ENCODE measurements around the gene PHACTR4. TPM values are rescaled to one million over a fixed set of nuclear protein-coding genes. Genes with fewer than 3 reads are reported as not detected.
A peak's percentile ranks its signal among the peaks of the same experiment; 100 is the strongest.

Gene PHACTR4
- total and polyA plus RNA-seq, 2 of the 13 experiments (the other 11 are each of a cell fraction or from before 2014, with no cell fraction given): 13.9 to 17.1 TPM

- TF ChIP-seq HOMEZ (CRISPR knock-in tag; IDR thresholded peaks at IDR 0.05; ENCODE audit: low read depth): peak; percentile 48; the same call in 1 of the 2 replicates
- TF ChIP-seq ZNF572 (CRISPR knock-in tag; IDR thresholded peaks at IDR 0.05): 0 out of 2 replicates have a peak, but pooled peaks have one; percentile 8
- TF ChIP-seq EZH2 (conservative IDR thresholded peaks at IDR 0.05; ENCODE audit: low read depth, low read length): no peak
- peak; percentile 26; the same call in 1 of the 2 replicates for TF ChIP-seq NCOA5 (CRISPR knock-in tag; IDR thresholded peaks at IDR 0.05)
- TF ChIP-seq ZSCAN9 (CRISPR knock-in tag; IDR thresholded peaks at IDR 0.05; ENCODE audit: borderline replicate concordance): peak; percentile 79; the same call in 1 of the 2 replicates
- TF ChIP-seq HMG20A (CRISPR knock-in tag; IDR thresholded peaks at IDR 0.05; ENCODE audit: borderline replicate concordance): 0 out of 2 replicates have a peak, but pooled peaks have one; percentile 29
- TF ChIP-seq NFYB (CRISPR knock-in tag; IDR thresholded peaks at IDR 0.05): no peak
- TF ChIP-seq, protein P1, sequence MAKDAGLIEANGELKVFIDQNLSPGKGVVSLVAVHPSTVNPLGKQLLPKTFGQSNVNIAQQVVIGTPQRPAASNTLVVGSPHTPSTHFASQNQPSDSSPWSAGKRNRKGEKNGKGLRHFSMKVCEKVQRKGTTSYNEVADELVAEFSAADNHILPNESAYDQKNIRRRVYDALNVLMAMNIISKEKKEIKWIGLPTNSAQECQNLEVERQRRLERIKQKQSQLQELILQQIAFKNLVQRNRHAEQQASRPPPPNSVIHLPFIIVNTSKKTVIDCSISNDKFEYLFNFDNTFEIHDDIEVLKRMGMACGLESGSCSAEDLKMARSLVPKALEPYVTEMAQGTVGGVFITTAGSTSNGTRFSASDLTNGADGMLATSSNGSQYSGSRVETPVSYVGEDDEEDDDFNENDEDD (CRISPR knock-in tag; IDR thresholded peaks at IDR 0.05; ENCODE audit: borderline replicate concordance): peak; percentile 83; the same call in 1 of the 2 replicates
- TF ChIP-seq, protein P2, sequence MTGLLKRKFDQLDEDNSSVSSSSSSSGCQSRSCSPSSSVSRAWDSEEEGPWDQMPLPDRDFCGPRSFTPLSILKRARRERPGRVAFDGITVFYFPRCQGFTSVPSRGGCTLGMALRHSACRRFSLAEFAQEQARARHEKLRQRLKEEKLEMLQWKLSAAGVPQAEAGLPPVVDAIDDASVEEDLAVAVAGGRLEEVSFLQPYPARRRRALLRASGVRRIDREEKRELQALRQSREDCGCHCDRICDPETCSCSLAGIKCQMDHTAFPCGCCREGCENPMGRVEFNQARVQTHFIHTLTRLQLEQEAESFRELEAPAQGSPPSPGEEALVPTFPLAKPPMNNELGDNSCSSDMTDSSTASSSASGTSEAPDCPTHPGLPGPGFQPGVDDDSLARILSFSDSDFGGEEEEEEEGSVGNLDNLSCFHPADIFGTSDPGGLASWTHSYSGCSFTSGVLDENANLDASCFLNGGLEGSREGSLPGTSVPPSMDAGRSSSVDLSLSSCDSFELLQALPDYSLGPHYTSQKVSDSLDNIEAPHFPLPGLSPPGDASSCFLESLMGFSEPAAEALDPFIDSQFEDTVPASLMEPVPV (CRISPR knock-in tag; IDR thresholded peaks at IDR 0.05): peak; percentile 31; the same call in 1 of the 2 replicates
- peak; percentile 24; the same call in 1 of the 2 replicates for TF ChIP-seq DMAP1 (CRISPR knock-in tag; IDR thresholded peaks at IDR 0.05)
- TF ChIP-seq MYPOP (CRISPR knock-in tag; IDR thresholded peaks at IDR 0.05): peak; percentile 29
- peak; percentile 27; the same call in 1 of the 2 replicates for TF ChIP-seq ZNF264 (CRISPR knock-in tag; IDR thresholded peaks at IDR 0.05)
- no peak for TF ChIP-seq ZNF552 (CRISPR knock-in tag; IDR thresholded peaks at IDR 0.05; ENCODE audit: borderline replicate concordance)
- TF ChIP-seq, protein P3, sequence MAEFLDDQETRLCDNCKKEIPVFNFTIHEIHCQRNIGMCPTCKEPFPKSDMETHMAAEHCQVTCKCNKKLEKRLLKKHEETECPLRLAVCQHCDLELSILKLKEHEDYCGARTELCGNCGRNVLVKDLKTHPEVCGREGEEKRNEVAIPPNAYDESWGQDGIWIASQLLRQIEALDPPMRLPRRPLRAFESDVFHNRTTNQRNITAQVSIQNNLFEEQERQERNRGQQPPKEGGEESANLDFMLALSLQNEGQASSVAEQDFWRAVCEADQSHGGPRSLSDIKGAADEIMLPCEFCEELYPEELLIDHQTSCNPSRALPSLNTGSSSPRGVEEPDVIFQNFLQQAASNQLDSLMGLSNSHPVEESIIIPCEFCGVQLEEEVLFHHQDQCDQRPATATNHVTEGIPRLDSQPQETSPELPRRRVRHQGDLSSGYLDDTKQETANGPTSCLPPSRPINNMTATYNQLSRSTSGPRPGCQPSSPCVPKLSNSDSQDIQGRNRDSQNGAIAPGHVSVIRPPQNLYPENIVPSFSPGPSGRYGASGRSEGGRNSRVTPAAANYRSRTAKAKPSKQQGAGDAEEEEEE (CRISPR knock-in tag; IDR thresholded peaks at IDR 0.05; ENCODE audit: borderline replicate concordance): no peak
- no peak for TF ChIP-seq MAFK (conservative IDR thresholded peaks at IDR 0.05 in 1 of 2, IDR thresholded peaks at IDR 0.05 in 1 of 2; ENCODE audit: low read length in 2 of 2)
- TF ChIP-seq ZNF549 (CRISPR knock-in tag; IDR thresholded peaks at IDR 0.05): no peak
- TF ChIP-seq ZNF704 (CRISPR knock-in tag; IDR thresholded peaks at IDR 0.05; ENCODE audit: borderline replicate concordance): no peak
- TF ChIP-seq MTF2 (CRISPR knock-in tag; IDR thresholded peaks at IDR 0.05; ENCODE audit: borderline replicate concordance): no peak
- TF ChIP-seq ARID2 (CRISPR knock-in tag; IDR thresholded peaks at IDR 0.05; ENCODE audit: borderline replicate concordance): no peak
- 0 out of 2 replicates have a peak, but pooled peaks have one; percentile 41 for TF ChIP-seq EEA1 (CRISPR knock-in tag; IDR thresholded peaks at IDR 0.05; ENCODE audit: borderline replicate concordance)
These were observed 148.6 kb downstream of the PHACTR4 start (continued) for GRCh38 chr1:28518000-28518744.
